ENCODE results near the gene POMT2.

Gene POMT2

DNA sequence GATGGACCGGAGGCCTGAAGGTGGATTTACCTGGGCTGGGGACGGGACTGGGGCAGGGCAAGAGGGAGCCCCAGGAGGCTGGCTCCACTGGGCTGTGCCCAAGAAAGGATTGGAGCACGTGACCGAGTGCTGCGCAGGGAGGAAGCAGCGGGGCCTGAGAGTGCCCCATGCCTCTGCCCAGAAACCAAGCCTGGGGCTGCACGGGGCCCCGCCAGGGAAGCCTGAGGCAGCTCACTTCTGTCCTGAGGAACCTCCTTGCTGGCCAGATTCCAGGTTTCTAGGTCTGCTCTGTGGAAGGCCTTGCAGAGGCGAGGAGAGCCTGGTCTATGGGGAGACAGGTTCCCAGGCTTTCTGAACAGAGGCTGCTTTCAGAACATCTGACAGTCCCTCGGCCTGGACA lies 60.1 kb downstream of the POMT2 start:
- Histone ChIP-seq H3K4me3 (ENCODE audit: low read length in 2 of 2) (no peak overlapping the region), H3K9me3 (ENCODE audit: control insufficient read depth in 2 of 2, low read length in 2 of 2) (no peaks in the 10 kb centered on the region), H3K9ac (ENCODE audit: low read depth in 1 of 2, low read length in 2 of 2) (no peak overlapping the region), H3K4me1 (ENCODE audit: control insufficient read depth in 2 of 2, insufficient read depth in 2 of 2, low read length in 2 of 2) (no peaks in the 10 kb centered on the region), H3K36me3 (ENCODE audit: control insufficient read depth in 2 of 2, insufficient read depth in 2 of 2, low read length in 2 of 2) (no peaks in the 10 kb centered on the region), H3K27ac (ENCODE audit: low read depth in 2 of 2, low read length in 2 of 2) (no peak overlapping the region), H3K27me3 (ENCODE audit: control insufficient read depth in 2 of 2, insufficient read depth in 2 of 2, low read length in 2 of 2) (no peaks in the 10 kb centered on the region)

DNA sequence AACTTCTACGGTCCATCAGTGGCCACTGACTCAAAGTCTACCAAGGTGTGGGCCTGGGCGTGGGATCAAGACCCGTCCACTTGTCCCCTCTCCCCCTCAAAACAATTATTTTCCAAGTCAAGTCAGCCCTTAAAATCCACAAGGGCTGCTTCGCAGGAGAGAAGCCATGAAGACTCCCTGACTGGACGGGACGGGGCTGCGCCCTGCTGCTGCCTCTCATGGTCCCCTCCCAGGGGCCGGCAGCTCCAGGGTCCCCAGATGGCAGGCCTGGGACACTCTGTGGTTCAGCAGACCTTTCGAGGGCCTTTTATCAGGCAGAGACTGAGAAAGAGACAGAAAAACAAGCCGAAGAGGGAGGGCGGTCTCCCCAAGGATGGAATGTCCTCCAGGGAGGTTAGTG lies 60.5 kb downstream of the POMT2 start:
- no peak overlapping the region for H3K9ac ChIP-seq (ENCODE audit: low read depth in 1 of 2, low read length in 2 of 2)
- H3K4me1 ChIP-seq (ENCODE audit: control insufficient read depth in 2 of 2, insufficient read depth in 2 of 2, low read length in 2 of 2) = no peaks in the 10 kb centered on the region
- H3K4me3 ChIP-seq (ENCODE audit: low read length in 2 of 2) = no peak overlapping the region
- H3K27me3 ChIP-seq (ENCODE audit: control insufficient read depth in 2 of 2, insufficient read depth in 2 of 2, low read length in 2 of 2) = no peaks in the 10 kb centered on the region
- no peak overlapping the region for H3K27ac ChIP-seq (ENCODE audit: low read depth in 2 of 2, low read length in 2 of 2)
- no peaks in the 10 kb centered on the region for H3K36me3 ChIP-seq (ENCODE audit: control insufficient read depth in 2 of 2, insufficient read depth in 2 of 2, low read length in 2 of 2)
- H3K9me3 ChIP-seq (ENCODE audit: control insufficient read depth in 2 of 2, low read length in 2 of 2) = no peaks in the 10 kb centered on the region

DNA sequence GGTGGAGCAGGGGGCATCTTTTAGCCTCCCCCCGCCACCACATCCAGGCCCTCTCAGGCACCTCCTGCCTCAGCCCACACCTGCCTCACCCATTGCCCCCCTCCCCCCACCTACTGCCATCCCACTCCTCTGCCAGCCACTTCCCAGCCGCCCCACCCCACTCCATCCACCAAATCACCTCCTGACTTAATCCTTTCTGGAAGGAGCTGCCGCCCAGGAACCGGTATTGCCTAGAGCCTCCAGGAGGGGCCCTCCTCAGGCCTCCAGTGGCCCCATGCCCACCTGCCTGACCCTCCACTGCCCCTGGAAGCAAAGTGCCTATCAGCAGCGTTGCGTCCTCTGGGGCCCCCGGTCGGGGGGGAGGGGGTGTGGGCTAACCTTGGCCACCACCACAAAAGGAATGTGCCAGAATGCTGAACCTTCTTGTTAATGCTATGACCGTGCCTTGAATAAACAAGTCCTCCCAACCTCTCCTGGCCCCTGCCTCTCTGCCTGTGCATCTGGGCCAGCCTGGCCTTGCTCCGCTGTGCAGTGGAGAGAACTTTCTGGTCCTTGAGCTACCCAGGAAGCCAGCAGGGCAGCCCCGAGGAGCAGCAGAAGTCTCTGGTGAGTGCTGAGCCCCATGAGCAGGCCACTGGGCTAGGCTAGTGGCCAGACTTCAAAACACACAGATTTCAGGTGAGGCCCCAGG lies 61.5 kb downstream of the POMT2 start:
- Histone ChIP-seq H3K36me3 (ENCODE audit: control insufficient read depth in 2 of 2, insufficient read depth in 2 of 2, low read length in 2 of 2) (no peaks in the 10 kb centered on the region), H3K9ac (ENCODE audit: low read depth in 1 of 2, low read length in 2 of 2) (no peak overlapping the region), H3K9me3 (ENCODE audit: control insufficient read depth in 2 of 2, low read length in 2 of 2) (no peaks in the 10 kb centered on the region), H3K4me3 (ENCODE audit: low read length in 2 of 2) (no peak overlapping the region), H3K4me1 (ENCODE audit: control insufficient read depth in 2 of 2, insufficient read depth in 2 of 2, low read length in 2 of 2) (no peaks in the 10 kb centered on the region), H3K27me3 (ENCODE audit: control insufficient read depth in 2 of 2, insufficient read depth in 2 of 2, low read length in 2 of 2) (no peaks in the 10 kb centered on the region), H3K27ac (ENCODE audit: low read depth in 2 of 2, low read length in 2 of 2) (no peak overlapping the region)

DNA sequence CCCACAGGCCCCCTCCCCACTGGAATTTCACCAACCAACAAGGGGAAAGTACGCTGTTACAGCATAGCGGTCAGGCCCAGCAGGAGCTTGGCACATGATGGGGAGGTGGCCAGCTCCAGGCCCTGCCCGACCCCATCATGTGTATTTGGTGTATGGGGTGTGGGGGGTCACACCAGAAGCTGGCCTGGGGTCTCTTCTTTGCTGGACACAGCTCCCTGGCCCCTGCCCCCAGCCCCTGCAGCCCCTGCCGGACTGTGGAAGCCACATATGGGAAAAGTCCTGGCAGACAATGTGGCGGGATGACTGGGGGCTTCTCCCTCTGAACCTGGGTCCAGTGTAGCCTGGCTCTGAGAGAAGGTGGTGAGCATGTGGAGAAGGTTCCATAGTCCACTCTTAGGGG lies 62.1 kb downstream of the POMT2 start:
- Histone ChIP-seq H3K9ac (ENCODE audit: low read depth in 1 of 2, low read length in 2 of 2) (no peak overlapping the region), H3K4me3 (ENCODE audit: low read length in 2 of 2) (no peak overlapping the region), H3K4me1 (ENCODE audit: control insufficient read depth in 2 of 2, insufficient read depth in 2 of 2, low read length in 2 of 2) (no peaks in the 10 kb centered on the region), H3K27ac (ENCODE audit: low read depth in 2 of 2, low read length in 2 of 2) (no peak overlapping the region), H3K36me3 (ENCODE audit: control insufficient read depth in 2 of 2, insufficient read depth in 2 of 2, low read length in 2 of 2) (no peaks in the 10 kb centered on the region), H3K27me3 (ENCODE audit: control insufficient read depth in 2 of 2, insufficient read depth in 2 of 2, low read length in 2 of 2) (no peaks in the 10 kb centered on the region), H3K9me3 (ENCODE audit: control insufficient read depth in 2 of 2, low read length in 2 of 2) (no peaks in the 10 kb centered on the region)

DNA sequence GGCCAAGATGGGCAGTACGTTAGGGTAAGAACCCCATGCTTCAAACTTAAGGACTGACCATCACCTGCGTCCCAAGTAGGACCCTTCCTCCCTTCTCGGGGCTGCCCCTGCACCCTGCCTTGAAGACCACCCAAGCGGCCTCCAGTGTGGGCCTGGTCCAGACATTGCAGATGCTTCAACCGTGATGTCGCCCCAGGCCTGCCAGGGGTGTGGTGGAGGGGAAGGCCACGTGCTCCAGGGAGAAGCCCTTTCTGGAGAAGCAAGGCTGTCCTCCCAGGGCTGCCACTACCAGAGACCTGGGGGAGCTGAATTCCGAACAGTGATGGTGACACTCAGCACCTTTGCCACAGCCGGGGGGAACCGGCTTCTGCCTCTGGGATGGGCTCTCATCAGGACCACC lies 63.0 kb downstream of the POMT2 start:
- no peaks in the 10 kb centered on the region for H3K4me1 ChIP-seq (ENCODE audit: control insufficient read depth in 2 of 2, insufficient read depth in 2 of 2, low read length in 2 of 2)
- no peak overlapping the region for H3K4me3 ChIP-seq (ENCODE audit: low read length in 2 of 2)
- H3K9ac ChIP-seq (ENCODE audit: low read depth in 1 of 2, low read length in 2 of 2) = no peak overlapping the region
- H3K27ac ChIP-seq (ENCODE audit: low read depth in 2 of 2, low read length in 2 of 2) = no peak overlapping the region
- H3K27me3 ChIP-seq (ENCODE audit: control insufficient read depth in 2 of 2, insufficient read depth in 2 of 2, low read length in 2 of 2) = no peaks in the 10 kb centered on the region
- H3K36me3 ChIP-seq (ENCODE audit: control insufficient read depth in 2 of 2, insufficient read depth in 2 of 2, low read length in 2 of 2) = no peaks in the 10 kb centered on the region
- H3K9me3 ChIP-seq (ENCODE audit: control insufficient read depth in 2 of 2, low read length in 2 of 2) = no peaks in the 10 kb centered on the region

DNA sequence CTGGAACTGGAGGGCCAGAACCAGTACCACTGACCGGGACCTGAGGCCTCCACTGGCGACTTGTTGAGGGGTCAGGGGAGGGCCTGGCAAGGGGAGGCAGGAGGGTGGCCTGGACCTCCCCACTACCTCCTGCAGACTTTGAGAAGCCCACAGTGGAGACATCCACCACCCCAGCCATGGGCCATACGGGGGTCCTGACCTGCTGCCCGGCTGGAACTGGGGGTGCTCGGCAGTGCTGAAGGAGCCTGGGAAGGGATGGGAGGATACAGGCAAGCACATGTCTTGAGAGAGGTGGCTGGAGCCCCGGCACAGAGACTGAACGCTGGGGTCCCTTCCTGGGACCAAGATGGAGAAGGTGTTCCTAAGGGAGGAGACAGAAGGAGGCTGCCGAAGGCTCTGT lies 64.0 kb downstream of the POMT2 start:
- H3K9ac ChIP-seq (ENCODE audit: low read depth in 1 of 2, low read length in 2 of 2) = no peak overlapping the region
- no peaks in the 10 kb centered on the region for H3K9me3 ChIP-seq (ENCODE audit: control insufficient read depth in 2 of 2, low read length in 2 of 2)
- no peak overlapping the region for H3K4me3 ChIP-seq (ENCODE audit: low read length in 2 of 2)
- H3K27me3 ChIP-seq (ENCODE audit: control insufficient read depth in 2 of 2, insufficient read depth in 2 of 2, low read length in 2 of 2) = no peaks in the 10 kb centered on the region
- no peaks in the 10 kb centered on the region for H3K4me1 ChIP-seq (ENCODE audit: control insufficient read depth in 2 of 2, insufficient read depth in 2 of 2, low read length in 2 of 2)
- no peak overlapping the region for H3K27ac ChIP-seq (ENCODE audit: low read depth in 2 of 2, low read length in 2 of 2)
- no peaks in the 10 kb centered on the region for H3K36me3 ChIP-seq (ENCODE audit: control insufficient read depth in 2 of 2, insufficient read depth in 2 of 2, low read length in 2 of 2)

DNA sequence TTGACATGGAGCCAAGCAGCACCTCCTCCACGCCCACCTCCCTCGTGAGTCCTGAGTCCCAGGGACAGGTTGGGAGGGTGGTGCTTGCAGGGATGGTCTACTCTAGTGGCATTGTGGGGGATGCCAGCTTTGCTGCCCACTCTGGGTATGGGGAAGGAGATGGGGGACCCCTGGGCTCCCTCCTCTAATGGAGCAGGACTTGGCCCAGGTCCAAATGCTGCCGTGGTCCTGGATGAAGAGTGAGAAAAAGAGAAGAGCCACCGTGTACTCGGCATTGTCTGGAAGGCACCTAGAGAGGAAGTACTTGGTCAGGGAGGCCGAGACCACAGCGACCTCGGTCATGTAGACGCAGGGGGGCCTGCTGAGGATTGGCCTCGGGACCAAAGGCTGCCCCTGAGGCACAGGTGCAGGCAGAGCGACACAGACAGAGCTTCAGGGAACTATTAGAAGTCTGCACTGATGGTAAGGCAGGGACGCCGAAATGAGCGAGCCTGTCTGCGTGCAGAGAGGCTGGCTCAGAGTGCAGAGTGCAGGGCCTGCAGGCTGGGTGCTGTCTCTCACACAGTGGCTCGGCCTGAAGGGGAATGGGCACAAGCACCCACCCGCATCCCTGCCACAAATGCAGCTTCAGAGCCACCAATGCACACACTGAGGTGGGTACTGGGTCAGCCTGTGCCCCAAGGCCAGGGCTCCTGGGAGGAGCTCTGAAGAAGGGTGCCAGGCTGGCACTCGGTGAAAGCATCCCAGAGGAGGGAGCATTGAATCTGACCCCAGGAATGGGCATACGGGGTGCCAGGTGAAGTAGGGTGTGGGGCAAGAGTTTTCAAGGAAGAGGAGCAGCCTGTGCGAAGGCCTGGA lies 67.1 kb downstream of the POMT2 start:
- Histone ChIP-seq H3K4me3 (ENCODE audit: low read length in 2 of 2) (no peak overlapping the region), H3K27me3 (ENCODE audit: control insufficient read depth in 2 of 2, insufficient read depth in 2 of 2, low read length in 2 of 2) (no peaks in the 10 kb centered on the region), H3K27ac (ENCODE audit: low read depth in 2 of 2, low read length in 2 of 2) (no peak overlapping the region), H3K9me3 (ENCODE audit: control insufficient read depth in 2 of 2, low read length in 2 of 2) (no peaks in the 10 kb centered on the region), H3K4me1 (ENCODE audit: control insufficient read depth in 2 of 2, insufficient read depth in 2 of 2, low read length in 2 of 2) (no peaks in the 10 kb centered on the region), H3K36me3 (ENCODE audit: control insufficient read depth in 2 of 2, insufficient read depth in 2 of 2, low read length in 2 of 2) (no peaks in the 10 kb centered on the region), H3K9ac (ENCODE audit: low read depth in 1 of 2, low read length in 2 of 2) (no peak overlapping the region)

DNA sequence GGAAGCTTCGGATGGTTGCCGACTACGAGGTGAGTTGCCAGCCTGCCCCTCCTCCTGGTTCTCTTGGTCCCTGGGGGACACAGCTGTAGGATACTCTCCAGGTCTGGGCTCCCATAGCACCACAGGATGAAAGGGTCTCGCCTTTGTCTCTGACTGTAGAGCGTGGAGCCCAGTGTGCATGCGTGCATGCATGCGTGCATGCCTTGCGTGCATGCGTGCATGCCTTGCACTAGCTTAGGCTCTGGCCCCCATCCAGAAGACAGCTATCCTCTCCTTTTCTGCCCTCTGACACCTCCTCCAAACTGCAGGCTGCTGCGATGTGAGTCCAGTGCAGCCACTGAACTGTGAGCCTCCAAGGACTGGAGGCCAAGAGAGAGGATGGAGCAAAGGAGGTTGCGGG lies 68.8 kb downstream of the POMT2 start:
- Histone ChIP-seq H3K4me1 (ENCODE audit: control insufficient read depth in 2 of 2, insufficient read depth in 2 of 2, low read length in 2 of 2) (no peaks in the 10 kb centered on the region), H3K27me3 (ENCODE audit: control insufficient read depth in 2 of 2, insufficient read depth in 2 of 2, low read length in 2 of 2) (no peaks in the 10 kb centered on the region), H3K36me3 (ENCODE audit: control insufficient read depth in 2 of 2, insufficient read depth in 2 of 2, low read length in 2 of 2) (no peaks in the 10 kb centered on the region), H3K9me3 (ENCODE audit: control insufficient read depth in 2 of 2, low read length in 2 of 2) (no peaks in the 10 kb centered on the region), H3K4me3 (ENCODE audit: low read length in 2 of 2) (no peak overlapping the region), H3K9ac (ENCODE audit: low read depth in 1 of 2, low read length in 2 of 2) (no peak overlapping the region), H3K27ac (ENCODE audit: low read depth in 2 of 2, low read length in 2 of 2) (no peak overlapping the region)

DNA sequence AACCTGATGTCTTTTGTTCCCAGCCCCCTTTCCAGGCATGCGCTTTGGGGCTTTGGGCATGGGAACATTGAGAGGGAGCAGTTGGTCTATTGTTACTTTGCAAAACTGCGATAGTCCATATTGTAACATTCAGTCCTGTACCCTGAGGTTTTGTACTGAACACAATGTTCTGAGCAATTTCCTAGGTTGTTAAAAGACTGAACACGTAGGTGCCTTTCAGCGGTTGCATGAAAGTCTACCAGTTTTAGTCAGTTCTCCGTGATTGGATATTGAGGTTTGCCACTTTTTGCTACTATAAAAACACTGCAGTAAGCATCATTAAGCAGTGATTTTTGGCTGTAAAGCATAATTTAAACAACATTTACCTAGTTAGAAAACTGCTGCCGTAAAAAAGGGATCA lies 69.8 kb downstream of the POMT2 start:
- Histone ChIP-seq H3K9ac (ENCODE audit: low read depth in 1 of 2, low read length in 2 of 2) (no peak overlapping the region), H3K4me1 (ENCODE audit: control insufficient read depth in 2 of 2, insufficient read depth in 2 of 2, low read length in 2 of 2) (no peaks in the 10 kb centered on the region), H3K27me3 (ENCODE audit: control insufficient read depth in 2 of 2, insufficient read depth in 2 of 2, low read length in 2 of 2) (no peaks in the 10 kb centered on the region), H3K27ac (ENCODE audit: low read depth in 2 of 2, low read length in 2 of 2) (no peak overlapping the region), H3K36me3 (ENCODE audit: control insufficient read depth in 2 of 2, insufficient read depth in 2 of 2, low read length in 2 of 2) (no peaks in the 10 kb centered on the region), H3K9me3 (ENCODE audit: control insufficient read depth in 2 of 2, low read length in 2 of 2) (no peaks in the 10 kb centered on the region), H3K4me3 (ENCODE audit: low read length in 2 of 2) (no peak overlapping the region)

DNA sequence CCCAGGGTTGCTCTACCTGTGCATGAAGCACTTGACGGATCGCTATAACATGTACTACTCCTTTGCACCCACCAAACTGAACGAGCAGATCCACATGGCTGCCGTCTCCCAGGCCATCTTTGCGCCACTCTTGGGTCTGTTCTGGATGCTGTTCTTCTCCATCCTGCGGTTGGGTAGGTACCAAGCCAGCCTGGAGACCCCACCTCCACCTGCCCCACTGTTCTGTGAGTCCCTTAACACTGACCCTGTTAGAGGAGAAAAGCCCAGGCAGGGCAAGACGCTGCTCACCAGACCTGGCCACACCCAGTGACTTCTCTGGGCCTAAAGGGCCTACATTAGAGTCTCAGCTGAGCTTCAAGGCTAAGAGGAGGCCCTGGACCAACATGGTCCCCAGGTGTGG lies 71.4 kb downstream of the POMT2 start:
- H3K27me3 ChIP-seq (ENCODE audit: control insufficient read depth in 2 of 2, insufficient read depth in 2 of 2, low read length in 2 of 2) = no peaks in the 10 kb centered on the region

More for the DNA sequence above, 71.4 kb downstream of the POMT2 start:
- H3K27ac ChIP-seq (ENCODE audit: low read depth in 2 of 2, low read length in 2 of 2) = no peak overlapping the region
- H3K9ac ChIP-seq (ENCODE audit: low read depth in 1 of 2, low read length in 2 of 2) = no peak overlapping the region
- H3K9me3 ChIP-seq (ENCODE audit: control insufficient read depth in 2 of 2, low read length in 2 of 2) = no peaks in the 10 kb centered on the region
- no peak overlapping the region for H3K4me3 ChIP-seq (ENCODE audit: low read length in 2 of 2)
- H3K36me3 ChIP-seq (ENCODE audit: control insufficient read depth in 2 of 2, insufficient read depth in 2 of 2, low read length in 2 of 2) = no peaks in the 10 kb centered on the region
- no peaks in the 10 kb centered on the region for H3K4me1 ChIP-seq (ENCODE audit: control insufficient read depth in 2 of 2, insufficient read depth in 2 of 2, low read length in 2 of 2)

All from mucosa of rectum (tissue), 2 donors.